Breast epithelium (tissue), 3 donors: Measurements from ENCODE around the gene TP53INP2.

Experiments
- CTCF ChIP-seq, 3 donors: fragments of 450-650 bp; IDR thresholded peaks; one replicate each; pipeline ENCODE4 v1.5.1; 2016 to 2017; ENCODE audit warnings: antibody characterized with exemption in 3 of 3, mild to moderate bottlenecking in 3 of 3, moderate library complexity in 3 of 3
- POLR2A ChIP-seq: fragments of 450-650 bp; IDR thresholded peaks from one replicate; pipeline ENCODE4 v1.6.1; 2016; ENCODE audit warnings: antibody characterized with exemption, mild to moderate bottlenecking, moderate library complexity
- POLR2AphosphoS5 ChIP-seq, 3 donors: sonication (generic); formaldehyde crosslinking; IDR thresholded peaks; one replicate each; pipeline ENCODE4 v1.6.1; 2017; ENCODE audit warnings: antibody characterized with exemption in 3 of 3

GRCh38 chr20:34673412-34673811, 30.7 kb upstream of the TP53INP2 start:
- TF ChIP-seq POLR2A (no peak), CTCF (IDR thresholded peaks at IDR 0.05) (no peak), POLR2AphosphoS5 (IDR thresholded peaks at IDR 0.05) (no peak)
